GM19468 (cell line): ENCODE results near the gene KMO.

Experiments
- ATAC-seq: cut with Tn5 transposase; IDR thresholded peaks from one replicate; pipeline ENCODE4 v1.9.1; 2021; ENCODE audit warnings: mild to moderate bottlenecking, moderate library complexity, moderate number of reproducible peaks; ENCODE audit not compliant: unreplicated experiment; ENCODE audit errors: extremely low read depth

KMO gene

GRCh38 chr1:241591736-241592135 is 59.6 kb downstream of the KMO start:
- no peak for ATAC-seq

DNA sequence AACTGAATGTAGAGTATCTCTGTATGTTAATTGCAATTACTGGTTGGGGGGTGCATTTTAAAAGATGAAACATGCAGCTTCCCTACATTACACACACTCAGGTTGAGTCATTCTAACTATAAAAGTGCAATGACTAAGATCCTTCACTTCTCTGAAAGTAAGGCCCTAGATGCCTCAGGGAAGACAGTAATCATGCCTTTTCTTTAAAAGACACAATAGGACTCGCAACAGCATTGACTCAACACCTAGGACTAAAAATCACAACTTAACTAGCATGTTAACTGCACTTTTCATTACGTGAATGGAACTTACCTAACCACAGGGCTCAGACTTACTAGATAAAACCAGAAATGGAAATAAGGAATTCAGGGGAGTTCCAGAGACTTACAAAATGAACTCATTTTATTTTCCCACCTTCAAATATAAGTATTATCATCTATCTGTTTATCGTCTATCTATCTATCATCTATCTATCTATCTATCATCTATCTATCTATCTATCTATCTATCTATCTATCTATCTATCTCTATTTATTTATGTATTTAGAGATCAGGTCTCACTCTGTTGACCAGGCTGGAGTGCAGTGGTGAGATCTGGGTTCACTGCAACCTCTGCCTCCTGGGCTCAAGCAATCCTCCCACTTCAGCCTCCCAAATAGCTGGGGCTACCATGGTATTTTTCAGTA is 60.2 kb downstream of the KMO start:
- no peak for ATAC-seq

DNA sequence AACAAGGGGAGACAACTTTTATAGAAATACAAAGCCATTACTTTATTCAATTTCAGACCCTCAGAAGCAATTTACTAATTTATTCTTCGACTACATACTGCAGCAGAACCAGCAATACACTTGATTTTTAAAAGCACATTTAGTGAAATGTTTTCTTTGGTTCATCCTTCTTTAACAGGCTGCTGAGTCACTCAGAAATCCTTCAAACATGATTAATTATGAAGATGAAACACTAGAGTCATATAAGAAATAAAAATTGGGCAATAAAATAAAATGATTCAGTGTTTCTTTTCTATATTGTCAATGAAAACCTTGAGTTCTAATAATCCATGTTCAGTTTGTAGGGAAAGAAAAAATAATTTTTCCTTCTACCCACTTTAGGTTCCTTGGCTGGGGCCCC is 61.0 kb downstream of the KMO start:
- ATAC-seq = no peak

- no peak for ATAC-seq
Measured at GRCh38 chr1:241596633-241597032, 64.5 kb downstream of the KMO start.

DNA sequence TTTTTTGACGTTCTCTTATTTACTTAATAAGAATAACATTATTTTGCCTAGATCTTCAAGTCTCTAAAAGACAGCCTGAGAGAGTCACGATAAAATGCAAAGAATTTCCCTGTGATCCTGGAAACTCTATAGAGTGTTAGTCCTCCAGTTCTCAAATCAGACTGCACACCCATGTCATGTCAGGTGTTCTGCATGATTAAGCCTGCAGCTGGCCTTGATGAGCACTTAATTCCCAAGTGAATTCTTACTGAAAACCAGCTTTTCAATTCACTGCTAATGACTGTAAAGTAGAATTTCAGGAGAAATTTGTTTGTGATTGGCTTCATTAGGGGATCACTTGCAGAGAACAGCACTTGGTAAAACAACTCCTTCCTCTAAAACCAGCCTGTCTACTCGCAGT is 66.1 kb downstream of the KMO start:
- no peak for ATAC-seq

- ATAC-seq = peak; percentile 73
Measured at GRCh38 chr1:241600496-241600901, 68.3 kb downstream of the KMO start.

- no peak for ATAC-seq
Measured at GRCh38 chr1:241603731-241604245, 71.6 kb downstream of the KMO start.

DNA sequence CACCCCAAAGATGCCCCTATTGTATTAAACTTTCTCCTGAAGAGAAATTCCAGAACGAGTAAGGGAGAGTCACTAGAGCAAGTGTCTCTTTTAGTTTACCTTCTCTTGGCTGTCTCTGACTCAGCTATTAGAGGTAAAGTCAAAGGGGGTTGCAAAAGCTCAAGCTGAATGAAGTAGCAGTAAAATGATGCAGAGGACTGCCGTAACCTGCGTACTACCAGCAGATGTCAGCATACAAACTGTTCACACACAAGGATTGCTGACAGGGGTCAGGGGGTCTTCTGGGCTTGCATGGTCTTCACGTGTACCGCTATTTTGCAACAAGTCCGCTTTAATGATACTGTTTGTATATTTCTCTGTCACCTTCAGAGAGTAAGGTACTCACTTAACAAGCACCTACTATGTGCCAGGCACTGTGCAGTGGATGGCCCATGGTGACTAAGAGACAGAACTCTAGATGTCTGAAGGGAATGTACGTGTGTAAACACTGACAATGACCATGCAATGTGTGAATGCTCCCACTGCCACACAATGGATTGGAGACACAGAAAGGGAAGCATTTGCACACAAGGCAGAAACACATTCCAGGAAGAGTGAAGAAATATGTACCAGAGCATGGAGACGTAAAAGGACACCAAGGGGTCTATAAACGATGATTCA is 73.1 kb downstream of the KMO start:
- no peak for ATAC-seq

DNA sequence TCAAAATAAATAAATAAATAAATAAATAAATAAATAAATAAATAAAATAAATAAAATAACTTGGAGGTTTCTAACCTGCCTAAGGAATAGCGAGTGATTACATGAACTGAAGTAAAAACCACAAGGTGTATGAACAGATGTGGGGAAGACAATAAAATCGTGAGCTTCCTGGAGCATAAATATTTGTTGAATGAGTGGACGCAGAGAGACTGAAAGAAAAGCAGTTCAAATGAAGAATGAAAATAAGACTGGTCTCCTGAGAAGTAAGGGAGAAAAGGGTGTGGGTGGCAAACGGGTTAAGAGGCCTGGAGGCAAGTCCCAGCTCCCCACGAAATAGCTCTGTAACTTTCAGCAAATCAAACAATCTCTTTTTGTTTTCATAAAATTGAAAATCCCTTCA is 74.4 kb downstream of the KMO start:
- ATAC-seq = no peak

- no peak for ATAC-seq
Measured at GRCh38 chr1:241607497-241607896, 75.3 kb downstream of the KMO start.

DNA sequence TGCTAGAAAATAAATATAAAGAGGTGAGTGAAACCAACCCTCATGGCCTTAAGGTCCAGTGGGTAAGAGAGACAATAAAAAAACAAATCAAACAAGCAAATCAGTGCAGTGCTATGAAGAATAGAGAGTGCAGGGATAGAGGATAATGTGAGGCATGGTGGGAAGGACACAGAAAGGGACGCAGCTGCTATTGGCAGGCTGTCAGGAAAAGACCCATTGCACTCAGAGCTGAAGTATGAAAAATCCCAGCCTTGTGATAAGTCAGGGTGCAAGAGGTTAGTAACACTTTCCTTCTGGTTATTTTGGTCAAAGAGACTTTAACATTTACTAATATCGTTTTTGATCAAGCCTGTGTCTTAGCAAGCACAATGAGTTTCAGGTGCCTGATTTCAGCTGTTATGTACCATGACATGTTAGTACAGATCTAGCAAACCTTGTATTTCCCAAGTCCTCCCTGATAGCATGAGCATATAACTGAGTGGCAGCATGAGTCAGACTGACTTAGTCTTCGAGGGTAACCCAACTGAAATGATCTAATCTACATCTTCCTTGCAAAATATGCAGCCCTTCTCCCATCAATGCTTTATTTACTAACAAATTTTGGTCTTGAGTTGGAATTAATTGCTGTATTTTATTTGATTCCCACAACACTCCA is 76.3 kb downstream of the KMO start:
- ATAC-seq = no peak

GRCh38 chr1:241610056-241610815 is 78.1 kb downstream of the KMO start:
- ATAC-seq = no peak

- ATAC-seq = peak; percentile 97
Measured at GRCh38 chr1:241611063-241611462, 78.9 kb downstream of the KMO start.

GRCh38 chr1:241611736-241612135 is 79.6 kb downstream of the KMO start:
- no peak for ATAC-seq

DNA sequence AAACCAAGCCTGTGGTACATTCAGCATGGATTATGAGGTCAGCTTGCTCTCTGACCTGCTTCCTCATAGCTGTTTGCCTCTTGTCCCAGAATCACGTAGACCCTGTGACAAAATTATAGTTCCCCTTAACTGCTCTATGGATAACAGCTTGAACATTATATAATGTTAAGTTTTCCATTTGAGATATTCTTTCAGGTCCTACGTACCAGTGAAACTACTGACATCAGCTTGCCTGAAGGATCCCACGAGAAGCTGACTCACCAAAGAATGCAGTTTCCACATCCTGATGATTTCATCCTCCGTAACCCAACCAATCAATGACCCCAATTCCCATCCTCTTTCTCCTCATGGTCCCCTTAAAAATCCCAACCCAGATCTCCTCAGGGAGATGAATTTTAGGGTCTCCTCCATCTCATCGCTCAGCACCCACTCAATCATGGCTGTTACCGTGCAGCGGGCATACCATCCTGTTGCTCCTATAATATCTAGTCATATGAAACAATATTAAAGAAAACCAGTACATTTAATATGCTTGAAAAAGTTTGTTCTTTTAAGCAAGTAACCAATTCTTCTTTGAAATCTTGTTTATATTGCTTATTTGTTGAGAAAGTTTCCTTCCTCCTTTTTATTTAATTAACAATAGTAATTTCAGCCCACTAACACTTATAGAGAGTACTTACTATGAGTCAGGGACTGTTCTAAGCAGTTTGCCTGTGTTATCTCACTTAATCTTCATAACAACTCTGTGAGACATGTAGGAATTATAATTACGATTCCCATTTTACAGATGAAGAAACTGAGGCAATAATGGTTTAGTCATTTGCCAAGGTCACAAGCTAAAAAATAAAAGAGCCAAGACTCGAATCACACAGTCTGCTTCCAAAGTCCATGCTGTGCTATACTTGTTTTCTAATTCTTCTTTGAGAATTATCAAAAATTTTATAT is 80.6 kb downstream of the KMO start:
- no peak for ATAC-seq

GRCh38 chr1:241614144-241614543 is 82.0 kb downstream of the KMO start:
- no peak for ATAC-seq

- no peak for ATAC-seq
Measured at GRCh38 chr1:241614572-241614971, 82.4 kb downstream of the KMO start.

DNA sequence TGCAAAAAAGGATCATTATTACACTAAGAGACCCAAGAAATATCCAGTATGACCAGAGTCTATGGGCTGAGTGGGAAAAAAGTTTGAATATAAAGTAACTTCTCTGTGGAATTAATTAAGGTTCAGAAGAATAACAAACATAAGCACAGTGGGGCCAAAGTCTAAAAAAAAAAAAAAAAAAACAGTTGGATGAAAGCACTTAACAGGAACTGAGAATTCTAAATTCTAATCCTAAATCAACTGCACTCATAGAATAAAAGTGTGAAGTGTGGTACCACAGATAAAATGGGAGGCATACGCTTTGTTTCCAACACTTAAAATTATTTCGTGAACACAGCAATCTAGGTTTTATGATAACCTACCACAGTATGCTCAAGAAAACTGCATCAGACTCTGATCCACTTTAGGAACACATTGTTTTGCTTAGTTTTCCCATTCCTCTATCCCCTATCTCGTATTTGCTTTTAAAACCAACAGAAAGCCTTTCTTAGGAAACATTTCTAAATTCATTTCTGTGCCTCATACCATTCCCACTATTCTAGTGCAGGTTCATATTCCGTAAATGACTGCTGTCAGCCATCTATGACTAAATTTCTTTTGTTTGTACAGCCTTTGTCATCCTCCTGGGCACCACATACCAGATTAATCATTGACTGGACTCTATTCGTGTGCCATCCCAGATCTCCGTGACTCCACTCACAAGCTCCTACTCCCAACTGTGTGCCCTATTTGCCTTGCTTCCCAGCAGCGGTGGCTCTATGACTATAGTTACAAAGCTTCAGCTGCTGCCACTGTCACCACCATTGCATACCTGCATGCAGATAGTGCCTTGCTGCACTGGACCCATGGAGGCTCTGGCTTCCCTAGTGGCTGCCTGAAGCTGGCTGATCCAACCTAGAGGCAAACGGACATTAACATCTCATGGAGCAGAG is 83.1 kb downstream of the KMO start:
- no peak for ATAC-seq

GRCh38 chr1:241617426-241617825 is 85.2 kb downstream of the KMO start:
- no peak for ATAC-seq
